ENCODE results near the gene ZNF25.
"Not testable (repeated sequence)": the region's sequence is repeated elsewhere in the genome, so short reads cannot be mapped to it uniquely, and the experiment has no call there.

ZNF25 gene

GRCh38 chr10:37947526-37947925, 28.9 kb downstream of the ZNF25 start:
- DNase-seq: no peak

- DNase-seq: no peak
Measured at GRCh38 chr10:37937864-37938263, 38.6 kb downstream of the ZNF25 start.

- DNase-seq: no peak
Measured at GRCh38 chr10:37934791-37935190, 41.7 kb downstream of the ZNF25 start.

- no peak for DNase-seq
Measured at GRCh38 chr10:37930423-37930822, 46.0 kb downstream of the ZNF25 start.

- DNase-seq: not testable (repeated sequence)
Measured at GRCh38 chr10:37908165-37908564, 68.3 kb downstream of the ZNF25 start.

- no peak for DNase-seq
Measured at GRCh38 chr10:37906382-37906781, 70.1 kb downstream of the ZNF25 start.
